Measurements from ENCODE around the gene IQSEC2. TPM values are rescaled to one million over a fixed set of nuclear protein-coding genes. Genes with fewer than 3 reads are reported as not detected.
A peak's percentile ranks its signal among the peaks of the same experiment; 100 is the strongest.

Gene IQSEC2
- 10 to 100 TPM in 9 of 10 donors, 1 to 10 TPM in 1; 8.2 to 22.4 (median 18.1) TPM for polyA plus RNA-seq (ENCODE audit: insufficient read length in 10 of 10)
- long read RNA-seq, donor 1, partial matches to known transcripts: 0 of 5 reads
- long read RNA-seq, donor 1, other reads (novel, unspliced or antisense): 0 of 5 reads
- long read RNA-seq, donor 2, transcript IQSEC2-210 (3 exons, 936 nt): major isoform, 6 of 7 reads
- long read RNA-seq, donor 2, partial matches to known transcripts: 0 of 7 reads
- long read RNA-seq, donor 2, other reads (novel, unspliced or antisense): 0 of 7 reads
- long read RNA-seq, donor 3: 0 reads
- long read RNA-seq, donor 4, partial matches to known transcripts: 0 of 3 reads
- long read RNA-seq, donor 4, other reads (novel, unspliced or antisense): 0 of 3 reads
- long read RNA-seq, donor 5, transcript IQSEC2-210 (3 exons, 936 nt): major isoform, 6 of 7 reads
- long read RNA-seq, donor 5, partial matches to known transcripts: 0 of 7 reads
- long read RNA-seq, donor 5, other reads (novel, unspliced or antisense): 0 of 7 reads
- long read RNA-seq, donor 6, transcript IQSEC2-210 (3 exons, 936 nt): major isoform, 10 of 10 reads
- long read RNA-seq, donor 6, partial matches to known transcripts: 0 of 10 reads
- long read RNA-seq, donor 6, other reads (novel, unspliced or antisense): 0 of 10 reads
- long read RNA-seq, donor 7, transcript IQSEC2-210 (3 exons, 936 nt): major isoform, 5 of 6 reads
- long read RNA-seq, donor 7, partial matches to known transcripts: 0 of 6 reads
- long read RNA-seq, donor 7, other reads (novel, unspliced or antisense): 0 of 6 reads
- long read RNA-seq, donor 8: 0 reads
- long read RNA-seq, donor 9, partial matches to known transcripts: 0 of 1 reads
- long read RNA-seq, donor 9, other reads (novel, unspliced or antisense): 0 of 1 reads

- DNase-seq: peak; percentile 82 to 94 (median 91)
Observed at GRCh38 chrX:53281321-53281822, at the start of gene IQSEC2. Gene IQSEC2, minus strand, starts transcription at chrX:53281584.

GRCh38 chrX:53330331-53330730, 48.9 kb upstream of the IQSEC2 start:
- DNase-seq: no peak

GRCh38 chrX:53324803-53325202, 43.4 kb upstream of the IQSEC2 start:
- no peak for DNase-seq

GRCh38 chrX:53324085-53324484, 42.7 kb upstream of the IQSEC2 start:
- no peak for DNase-seq

- no peak for DNase-seq
Observed at GRCh38 chrX:53323196-53323595, 41.8 kb upstream of the IQSEC2 start.

GRCh38 chrX:53321943-53322497, 40.6 kb upstream of the IQSEC2 start:
- no peak for DNase-seq

- DNase-seq: peak in 1 of 3 donors; percentile 40
Observed at GRCh38 chrX:53321230-53321942, 40.0 kb upstream of the IQSEC2 start.

- peak in 1 of 3 donors; percentile 42 for DNase-seq
Observed at GRCh38 chrX:53320543-53321229, 39.3 kb upstream of the IQSEC2 start.

- peak in 2 of 3 donors; percentile 15 to 31 for DNase-seq
Observed at GRCh38 chrX:53319614-53320542, 38.5 kb upstream of the IQSEC2 start.

GRCh38 chrX:53318766-53319353, 37.5 kb upstream of the IQSEC2 start:
- DNase-seq: no peak

- peak; percentile 10 to 69 (median 56) for DNase-seq
Observed at GRCh38 chrX:53317365-53318069, 36.1 kb upstream of the IQSEC2 start.

- no peak for DNase-seq
Observed at GRCh38 chrX:53316860-53317237, 35.5 kb upstream of the IQSEC2 start.

GRCh38 chrX:53316111-53316859, 34.9 kb upstream of the IQSEC2 start:
- DNase-seq: no peak

GRCh38 chrX:53313728-53314105, 32.3 kb upstream of the IQSEC2 start:
- no peak for DNase-seq

- peak; percentile 35 to 68 (median 62) for DNase-seq
Observed at GRCh38 chrX:53312946-53313727, 31.8 kb upstream of the IQSEC2 start.

- no peak for DNase-seq
Observed at GRCh38 chrX:53309837-53310236, 28.5 kb upstream of the IQSEC2 start.

GRCh38 chrX:53308836-53309235, 27.5 kb upstream of the IQSEC2 start:
- no peak for DNase-seq

All from muscle of back (tissue), 13 donors.